ENCODE results near the gene VPS33B. TPM values are rescaled to one million over a fixed set of nuclear protein-coding genes. Genes with fewer than 3 reads are reported as not detected.

The VPS33B gene
- total RNA-seq, 1 donor from 2014 or later = 4.8 TPM

- TF ChIP-seq, protein P1, sequence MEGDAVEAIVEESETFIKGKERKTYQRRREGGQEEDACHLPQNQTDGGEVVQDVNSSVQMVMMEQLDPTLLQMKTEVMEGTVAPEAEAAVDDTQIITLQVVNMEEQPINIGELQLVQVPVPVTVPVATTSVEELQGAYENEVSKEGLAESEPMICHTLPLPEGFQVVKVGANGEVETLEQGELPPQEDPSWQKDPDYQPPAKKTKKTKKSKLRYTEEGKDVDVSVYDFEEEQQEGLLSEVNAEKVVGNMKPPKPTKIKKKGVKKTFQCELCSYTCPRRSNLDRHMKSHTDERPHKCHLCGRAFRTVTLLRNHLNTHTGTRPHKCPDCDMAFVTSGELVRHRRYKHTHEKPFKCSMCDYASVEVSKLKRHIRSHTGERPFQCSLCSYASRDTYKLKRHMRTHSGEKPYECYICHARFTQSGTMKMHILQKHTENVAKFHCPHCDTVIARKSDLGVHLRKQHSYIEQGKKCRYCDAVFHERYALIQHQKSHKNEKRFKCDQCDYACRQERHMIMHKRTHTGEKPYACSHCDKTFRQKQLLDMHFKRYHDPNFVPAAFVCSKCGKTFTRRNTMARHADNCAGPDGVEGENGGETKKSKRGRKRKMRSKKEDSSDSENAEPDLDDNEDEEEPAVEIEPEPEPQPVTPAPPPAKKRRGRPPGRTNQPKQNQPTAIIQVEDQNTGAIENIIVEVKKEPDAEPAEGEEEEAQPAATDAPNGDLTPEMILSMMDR (IDR thresholded peaks at IDR 0.05; ENCODE audit: borderline replicate concordance) = no peak
- no peak overlapping the region for H3K27ac ChIP-seq (replicated peaks)
- no peaks in the 10 kb centered on the region for H3K9me3 ChIP-seq (replicated peaks)
- no peaks in the 10 kb centered on the region for H3K4me1 ChIP-seq
- peaks cover 8% of the 10 kb centered on the region for H3K27me3 ChIP-seq (ENCODE audit: low read depth)
- DNase-seq = no peak
- H3K36me3 ChIP-seq = no peaks in the 10 kb centered on the region
- H3K4me3 ChIP-seq = no peak overlapping the region
- intact Hi-C loops (cut with micrococcal nuclease) = no loop called here
These were observed 9.4 kb upstream of the VPS33B start for GRCh38 chr15:91031796-91032195.

- peaks cover 6% of the 10 kb centered on the region for H3K4me1 ChIP-seq
- DNase-seq = no peak
- intact Hi-C loops (cut with micrococcal nuclease) = no loop called here
- no peaks in the 10 kb centered on the region for H3K9me3 ChIP-seq (replicated peaks)
- H3K36me3 ChIP-seq = no peaks in the 10 kb centered on the region
- TF ChIP-seq, protein P1 (IDR thresholded peaks at IDR 0.05; ENCODE audit: borderline replicate concordance) = no peak
- no peak overlapping the region for H3K27ac ChIP-seq (replicated peaks)
- no peak overlapping the region for H3K4me3 ChIP-seq
- H3K27me3 ChIP-seq (ENCODE audit: low read depth) = no peaks in the 10 kb centered on the region
These were observed 5.3 kb upstream of the VPS33B start for GRCh38 chr15:91027677-91028076.

- Histone ChIP-seq H3K4me1 (peaks cover 31% of the 10 kb centered on the region), H3K27ac (replicated peaks) (no peak overlapping the region), H3K27me3 (ENCODE audit: low read depth) (no peaks in the 10 kb centered on the region), H3K4me3 (no peak overlapping the region), H3K9me3 (replicated peaks) (no peaks in the 10 kb centered on the region), H3K36me3 (no peaks in the 10 kb centered on the region)
- DNase-seq = no peak
- TF ChIP-seq, protein P1 (IDR thresholded peaks at IDR 0.05; ENCODE audit: borderline replicate concordance) = no peak
- intact Hi-C loops (cut with micrococcal nuclease) = no loop called here
These were observed 1.3 kb upstream of the VPS33B start for GRCh38 chr15:91023720-91024119.

GRCh38 chr15:91022832-91023129, 387 bp upstream of the VPS33B start:
- Histone ChIP-seq H3K9me3 (replicated peaks) (no peaks in the 10 kb centered on the region), H3K27me3 (ENCODE audit: low read depth) (no peaks in the 10 kb centered on the region), H3K4me1 (peaks cover 31% of the 10 kb centered on the region), H3K4me3 (peak overlapping the region; percentile 89), H3K27ac (replicated peaks) (peak overlapping the region; percentile 85), H3K36me3 (no peaks in the 10 kb centered on the region)
- intact Hi-C loops (cut with micrococcal nuclease) = no loop called here
- TF ChIP-seq, protein P1 (IDR thresholded peaks at IDR 0.05; ENCODE audit: borderline replicate concordance) = no peak
- no peak for DNase-seq

DNA sequence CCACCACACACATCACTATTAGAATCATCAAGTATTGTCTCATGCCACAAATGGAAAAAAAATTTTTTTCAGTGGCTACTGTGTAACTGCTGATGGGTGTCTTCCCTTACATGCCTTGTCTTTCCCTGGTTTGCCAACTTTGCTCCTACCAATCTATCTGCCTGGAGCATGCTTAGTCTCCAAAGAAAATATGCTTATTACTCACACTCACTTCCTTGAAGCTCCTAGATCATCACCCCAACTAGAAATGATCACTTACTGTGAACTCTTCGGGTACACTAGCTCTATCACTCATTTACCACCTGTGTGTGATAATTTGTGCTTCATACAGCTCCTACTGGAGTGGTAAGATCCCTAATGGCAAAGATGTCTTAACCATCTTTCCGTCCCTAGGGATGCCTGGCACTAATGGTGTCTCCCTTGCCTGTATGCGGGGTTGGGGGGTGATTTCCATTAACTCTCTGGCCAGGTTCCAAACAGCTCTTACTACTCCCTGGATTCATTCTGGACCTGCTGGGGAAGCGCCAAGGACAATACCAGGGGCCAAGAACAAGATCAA, 799 bp downstream of the VPS33B start:
- no peak for DNase-seq
- peaks cover 4% of the 10 kb centered on the region for H3K36me3 ChIP-seq
- H3K27ac ChIP-seq (replicated peaks) = peak overlapping the region; percentile 85
- H3K9me3 ChIP-seq (replicated peaks) = no peaks in the 10 kb centered on the region
- H3K4me3 ChIP-seq = peak overlapping the region; percentile 89
- peaks cover 31% of the 10 kb centered on the region for H3K4me1 ChIP-seq
- TF ChIP-seq, protein P1 (IDR thresholded peaks at IDR 0.05; ENCODE audit: borderline replicate concordance) = no peak
- intact Hi-C loops (cut with micrococcal nuclease) = no loop called here
- no peaks in the 10 kb centered on the region for H3K27me3 ChIP-seq (ENCODE audit: low read depth)
